Midbrain (tissue), 1 donor: ENCODE data around the gene GBA2.
A peak's percentile ranks its signal among the peaks of the same experiment; 100 is the strongest.

Experiments used
- DNase-seq: peaks from one replicate; lab custom pipeline; 2025; lab: John Stamatoyannopoulos, UW

The GBA2 gene

DNA sequence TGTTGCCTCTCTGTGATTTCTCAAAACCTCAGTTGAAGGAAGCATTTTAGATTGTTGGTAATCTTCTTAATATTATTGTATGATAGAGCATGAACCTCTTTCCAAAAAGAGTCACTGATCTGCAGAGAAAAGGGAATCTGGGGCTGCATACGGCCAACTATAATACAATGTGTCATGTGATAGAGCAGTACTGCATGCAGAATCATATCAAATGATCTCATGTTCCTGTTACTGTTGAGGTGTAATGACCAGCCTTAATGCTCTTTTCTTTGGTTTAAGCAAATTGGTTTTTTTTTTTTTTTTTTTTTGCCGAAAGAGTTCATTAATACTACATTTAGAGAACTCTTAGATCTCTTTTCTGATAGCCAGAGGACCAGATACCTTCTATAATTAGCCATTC, 18.0 kb upstream of the GBA2 start:
- no peak for DNase-seq

DNA sequence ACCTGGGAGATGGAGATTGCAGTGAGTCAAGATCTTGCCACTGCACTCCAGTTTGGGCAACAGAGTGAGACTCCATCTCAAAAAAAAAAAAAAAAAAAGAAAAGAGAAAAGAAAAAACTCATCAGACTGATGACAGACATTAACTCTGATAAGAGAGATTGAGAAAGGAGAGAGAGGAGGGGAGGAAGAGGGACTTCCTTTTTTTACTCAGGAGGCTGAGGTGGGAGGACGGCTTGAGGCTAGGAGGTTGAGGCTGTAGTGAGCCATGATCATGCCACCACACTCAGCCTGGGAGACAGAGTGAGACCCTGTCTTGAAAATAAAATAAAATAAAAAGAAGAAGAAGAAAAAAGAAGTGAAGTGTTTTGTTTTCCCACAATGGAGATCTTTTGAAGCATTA, 14.8 kb upstream of the GBA2 start:
- DNase-seq = no peak

DNA sequence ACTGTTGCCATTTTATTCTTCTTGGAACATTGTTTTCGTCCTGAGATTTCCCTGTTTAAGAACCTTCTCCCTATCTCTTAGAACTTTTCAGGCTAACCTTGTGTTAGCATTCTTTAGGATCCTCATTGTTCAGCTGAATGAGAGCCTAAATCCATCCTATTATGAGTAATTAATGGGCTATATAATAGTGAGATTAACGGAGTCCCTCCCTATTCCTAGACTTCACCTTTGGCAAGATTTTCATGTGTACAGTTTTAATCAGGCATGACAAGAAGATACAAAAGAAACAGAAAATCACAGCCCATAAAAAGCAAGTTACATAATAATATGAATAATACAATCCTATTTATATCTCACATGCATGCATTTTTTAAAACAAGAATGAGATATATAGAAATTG, 14.2 kb upstream of the GBA2 start:
- DNase-seq = no peak

DNA sequence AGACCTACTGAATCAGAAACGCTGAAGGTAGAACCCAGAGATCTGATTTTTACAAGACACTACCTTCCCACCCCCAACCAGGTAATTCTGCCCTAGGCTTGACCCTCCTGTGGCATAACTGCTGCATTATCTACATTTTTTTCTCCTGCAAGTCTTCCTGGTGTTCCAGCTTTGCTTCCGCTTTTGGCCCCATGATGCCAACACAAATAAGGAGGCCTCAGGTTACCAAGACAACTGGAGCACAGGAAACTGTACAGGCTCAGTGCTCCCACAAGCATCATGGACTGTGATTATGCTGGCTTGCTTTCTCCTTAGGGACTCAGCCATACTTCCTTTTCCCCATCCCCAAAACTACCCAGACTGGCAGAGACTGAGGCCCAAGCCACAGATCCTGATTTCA, 11.6 kb upstream of the GBA2 start:
- DNase-seq = no peak

DNA sequence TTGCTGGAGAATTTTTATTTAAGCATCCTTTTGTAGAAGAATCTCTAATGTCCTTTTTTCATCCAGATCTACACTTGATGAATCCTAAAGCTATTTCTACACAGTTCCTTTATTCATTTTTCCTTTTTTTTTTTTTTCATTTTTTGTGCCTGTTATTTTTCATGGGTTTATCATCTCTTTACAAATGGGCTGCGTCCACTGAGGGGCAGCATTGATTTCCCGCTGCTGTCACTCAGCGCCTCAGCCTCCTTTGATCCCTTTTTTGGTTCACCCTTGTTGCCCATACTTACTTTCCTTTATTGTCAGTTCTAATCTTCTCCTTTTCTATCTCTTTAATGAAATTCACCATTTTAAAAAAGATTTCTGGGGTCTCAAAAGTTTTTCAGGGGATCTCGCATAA, 10.8 kb upstream of the GBA2 start:
- DNase-seq = no peak

DNA sequence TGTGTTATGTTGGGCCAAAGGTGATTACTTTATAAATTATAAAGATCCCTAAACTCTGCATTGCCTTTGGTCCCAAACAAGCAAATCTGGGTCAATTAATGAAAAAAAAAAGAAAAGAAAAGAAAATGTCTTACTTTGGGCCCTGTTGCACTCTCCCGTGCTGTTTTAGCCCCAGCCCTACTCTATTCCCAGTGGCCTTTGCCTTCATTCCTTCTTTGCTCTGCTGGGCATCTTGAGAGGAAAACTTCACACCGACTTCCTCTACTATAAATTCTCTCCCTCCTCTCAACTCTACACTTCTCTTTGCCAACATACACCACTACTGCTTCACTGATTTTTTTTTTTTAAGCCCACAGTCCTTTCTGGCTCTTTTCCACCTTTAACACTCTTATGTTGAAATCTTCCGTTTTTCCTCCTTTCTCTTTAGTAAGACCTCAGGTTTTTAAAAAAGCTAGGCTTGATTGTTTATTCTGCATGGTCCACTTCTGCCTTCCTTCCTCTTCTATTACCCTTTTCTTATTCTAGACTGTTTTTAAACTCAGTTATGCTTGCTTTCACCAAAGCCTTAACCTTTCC, 9.5 kb upstream of the GBA2 start:
- DNase-seq = no peak

DNA sequence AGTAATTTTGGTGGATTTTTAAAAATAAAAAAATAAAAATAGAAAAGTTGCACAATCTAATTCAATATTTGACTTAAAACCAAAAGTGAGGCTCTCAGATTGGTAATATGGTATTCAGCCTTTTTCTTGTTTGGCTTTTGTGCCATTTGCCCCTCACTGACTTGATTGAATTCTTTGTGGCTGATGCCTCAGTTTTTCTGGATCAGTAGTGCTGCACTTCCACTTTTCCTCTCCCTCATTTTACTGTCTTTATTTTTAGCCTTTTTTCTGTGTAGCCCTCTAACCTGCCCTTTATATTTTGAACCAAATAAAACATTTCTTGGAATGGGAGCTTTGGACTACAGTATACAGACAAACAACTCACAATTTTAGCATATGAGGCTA, 8.9 kb upstream of the GBA2 start:
- DNase-seq = no peak

DNA sequence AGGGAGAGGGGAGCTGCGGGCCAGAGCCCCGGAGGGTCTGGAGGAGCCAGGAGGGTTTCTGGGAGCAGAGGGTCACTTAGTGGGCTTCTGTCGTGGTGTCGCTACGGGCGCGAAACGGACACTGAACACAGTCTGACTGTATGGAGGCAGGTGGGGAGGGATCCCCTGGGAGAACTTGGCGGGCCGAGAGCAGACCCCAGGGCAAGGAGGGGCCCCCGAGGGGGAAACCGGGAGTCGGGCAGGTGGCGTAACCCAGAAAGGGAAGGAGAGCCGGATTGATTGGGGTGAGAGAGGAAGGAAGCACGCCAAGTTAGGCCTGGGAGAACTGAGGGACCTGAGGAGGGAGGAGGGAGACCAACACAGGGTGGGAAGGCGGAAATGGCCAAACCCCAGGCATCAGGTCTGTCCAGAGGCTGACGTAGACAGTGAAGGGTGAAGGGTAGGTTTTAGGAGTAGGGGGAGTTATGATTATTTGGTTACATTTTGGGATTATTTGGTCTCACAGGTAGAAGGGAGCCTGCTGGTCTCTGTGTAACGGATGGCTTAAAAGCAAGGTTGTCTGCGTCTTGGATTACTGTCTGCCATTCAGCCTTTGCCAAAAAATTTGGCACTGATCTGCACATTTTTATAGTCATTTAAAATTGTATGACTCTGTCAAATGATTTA, 8.3 kb upstream of the GBA2 start:
- peak; percentile 28 for DNase-seq

DNA sequence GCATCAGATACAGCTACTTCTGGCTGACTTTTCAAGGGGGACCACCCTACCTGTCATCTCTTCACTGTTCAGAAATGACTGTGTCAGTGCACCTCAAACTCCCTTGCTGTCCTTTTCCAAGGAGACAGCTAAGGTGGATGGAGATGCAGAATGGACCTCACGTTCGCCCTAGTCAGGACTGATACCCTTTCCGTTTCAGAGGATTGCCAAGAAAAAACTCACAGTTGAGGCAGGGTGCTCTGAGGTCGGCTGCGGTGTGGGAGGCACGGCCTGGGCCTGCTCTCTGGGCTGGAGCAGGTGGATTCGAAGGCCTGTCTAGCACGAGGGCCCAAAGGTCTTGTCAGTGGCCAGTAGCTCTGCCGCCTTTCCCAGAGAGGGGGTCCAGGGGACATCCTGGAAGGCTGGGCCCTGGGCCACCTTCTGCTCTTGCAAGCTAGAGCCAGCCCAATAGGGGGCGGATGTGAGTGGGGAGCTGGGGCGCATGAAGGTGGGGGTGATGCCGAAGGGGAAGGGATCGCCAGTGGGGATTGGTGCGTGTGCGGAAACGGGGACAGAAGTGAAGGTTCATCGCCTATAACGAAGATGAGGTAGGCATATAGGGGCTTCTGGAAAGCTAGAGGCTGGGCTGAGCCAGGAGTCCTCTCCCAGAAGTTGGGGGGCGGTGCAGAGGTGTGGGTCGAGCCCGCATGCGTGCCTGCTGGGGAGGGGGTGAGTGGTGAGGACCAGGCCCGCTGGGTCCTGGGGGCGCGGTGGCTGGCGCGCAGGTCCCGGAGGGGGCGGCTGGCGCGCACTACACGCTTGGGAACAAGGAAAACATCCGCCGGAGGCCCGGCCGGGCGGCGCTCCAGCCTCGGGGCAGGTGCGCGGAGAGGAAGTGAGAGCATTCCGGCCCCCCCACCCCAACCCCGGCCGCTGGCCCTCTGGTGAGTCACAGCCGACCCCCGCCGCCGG, 7.5 kb upstream of the GBA2 start:
- peak; percentile 48 for DNase-seq

DNA sequence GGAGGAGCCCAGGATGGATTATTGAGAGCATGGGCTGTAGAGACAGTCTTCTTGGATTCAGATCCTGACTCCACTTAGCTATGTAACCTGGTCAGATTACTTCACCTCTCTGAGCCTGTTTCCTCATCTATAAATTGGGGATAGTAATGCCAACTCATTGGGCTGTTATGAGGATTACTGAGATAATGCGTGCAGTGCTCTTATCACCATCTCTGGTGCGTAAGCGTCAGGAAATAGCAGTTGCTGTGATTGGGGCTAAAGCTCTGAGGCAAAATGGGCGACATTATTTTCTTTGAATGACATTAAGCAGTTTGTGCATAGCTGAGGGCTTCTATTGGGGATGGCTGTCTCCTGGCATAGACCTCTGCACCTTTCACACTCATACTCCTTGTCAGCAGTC, 6.0 kb upstream of the GBA2 start:
- no peak for DNase-seq

DNA sequence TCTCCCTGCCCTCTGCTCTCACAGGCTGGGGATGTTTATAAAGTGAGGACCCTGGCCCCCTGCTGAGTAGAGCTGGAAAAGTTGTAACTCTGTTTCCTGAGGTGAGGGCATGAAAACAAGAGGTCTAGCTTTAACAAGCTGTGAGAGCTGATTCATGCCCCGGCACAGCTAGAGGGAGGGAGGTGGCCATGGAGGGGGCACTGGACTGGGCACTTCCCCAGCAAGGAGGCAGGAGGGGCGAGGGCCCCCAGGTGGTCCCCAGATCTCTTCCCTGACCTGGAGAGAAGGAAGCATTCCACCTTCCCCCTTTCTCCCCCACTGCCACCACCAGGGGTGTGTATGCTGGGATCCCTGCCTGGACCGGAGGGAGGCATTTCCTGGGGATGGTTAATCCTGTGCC, 5.2 kb upstream of the GBA2 start, which contains the start of gene MSMP:
MSMP (minus strand) TSS at position 13 of the 400 bp plus-strand sequence. CDS start 147 bp downstream, outside the sequence.
- DNase-seq = no peak

DNA sequence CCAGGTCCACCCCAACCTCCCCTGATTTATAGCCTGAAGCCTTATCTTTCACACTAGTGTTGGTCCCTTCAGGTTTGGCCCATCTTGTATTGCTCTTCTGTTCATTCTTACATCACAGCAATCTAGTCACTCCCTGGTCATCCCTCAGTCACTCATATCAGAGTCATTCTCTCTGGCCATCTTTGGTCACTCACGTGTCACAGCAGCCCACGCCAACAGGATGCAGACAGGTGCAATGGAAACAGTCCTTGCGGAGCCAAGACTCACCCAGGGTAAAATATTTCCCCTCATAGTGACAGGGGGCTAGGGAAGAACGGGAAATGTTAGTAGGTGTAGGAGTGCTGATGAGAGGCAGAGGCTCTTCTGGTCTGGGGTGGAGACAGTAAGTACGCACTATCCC, 4.4 kb upstream of the GBA2 start:
- no peak for DNase-seq

DNA sequence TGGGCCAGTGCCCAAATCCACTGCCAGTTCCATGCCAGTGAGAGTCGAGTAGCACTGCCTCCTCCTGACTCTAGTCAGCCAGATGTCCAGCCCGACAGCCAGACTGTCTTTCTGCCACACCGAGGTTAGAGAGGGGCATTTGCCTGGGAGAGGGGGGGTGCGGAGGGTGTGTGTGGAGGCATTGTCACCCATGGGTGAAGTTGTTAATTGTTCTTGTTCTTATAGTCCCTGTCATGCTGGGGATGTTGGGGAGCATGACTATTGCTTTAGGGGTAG, 1.2 kb upstream of the GBA2 start:
- no peak for DNase-seq

DNA sequence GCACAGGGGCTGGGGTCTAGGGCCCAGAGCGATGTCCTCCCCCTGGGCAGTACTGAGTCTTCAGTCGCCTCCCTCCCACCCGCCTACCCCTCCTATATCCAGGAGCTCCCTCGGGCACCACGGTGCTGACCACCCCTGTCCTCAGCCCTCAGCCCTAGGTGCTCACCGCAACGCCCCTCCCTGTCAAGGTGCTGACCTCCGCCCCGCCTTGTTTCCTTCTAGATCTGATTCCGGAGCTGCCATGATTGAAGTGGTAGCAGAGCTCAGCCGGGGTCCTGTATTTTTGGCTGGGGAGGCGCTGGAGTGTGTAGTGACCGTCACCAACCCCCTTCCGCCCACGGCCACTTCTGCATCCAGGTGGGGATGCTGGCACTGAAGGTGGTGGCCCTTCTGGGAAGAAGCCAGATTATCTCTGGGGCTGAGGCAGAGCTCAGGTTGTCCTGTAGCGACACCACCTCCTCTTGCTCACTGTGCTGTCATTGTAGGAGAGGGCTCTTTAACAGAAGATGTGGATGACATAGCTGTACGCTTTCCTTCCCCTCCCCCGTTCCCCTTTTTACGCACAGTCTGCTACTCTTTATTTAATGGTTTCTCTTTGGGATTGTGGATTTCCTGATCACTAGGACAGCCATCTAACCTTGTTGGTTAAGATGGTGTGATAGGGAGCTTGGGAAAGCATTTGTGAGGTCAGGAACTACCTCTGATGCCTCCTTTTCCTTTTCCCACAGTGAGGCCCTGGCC, 657 bp upstream of the GBA2 start:
- no peak for DNase-seq

DNA sequence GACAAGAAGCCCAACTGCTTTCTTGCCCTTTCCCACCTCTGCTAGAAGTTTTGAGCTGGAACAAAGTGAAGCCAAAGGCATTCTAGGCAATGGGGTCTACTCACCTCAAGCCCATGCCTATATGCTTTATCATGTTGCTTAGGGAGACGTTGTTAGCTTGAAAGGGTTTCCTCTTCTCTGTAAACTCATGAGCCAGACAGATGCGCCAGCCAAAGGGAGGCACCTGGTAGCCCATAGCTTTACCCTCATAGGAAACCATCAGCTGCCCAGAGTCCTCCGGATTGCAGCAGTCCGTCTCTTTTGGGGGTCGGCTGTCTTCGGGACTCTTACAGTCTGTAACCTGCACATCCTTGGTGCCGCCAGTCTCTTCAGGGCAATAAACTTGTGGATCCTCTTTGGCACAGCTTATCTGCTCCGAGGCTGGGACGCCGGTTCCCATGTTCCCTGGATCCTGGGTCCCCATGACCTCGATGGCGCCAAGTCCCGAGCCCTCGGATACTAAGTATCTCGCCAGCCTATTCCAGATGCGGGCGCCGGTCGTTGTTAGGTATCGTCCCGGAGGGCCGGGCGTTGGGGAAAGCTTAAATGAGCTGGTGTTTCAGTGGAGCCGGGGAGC, 678 bp downstream of the GBA2 start:
- no peak for DNase-seq

DNA sequence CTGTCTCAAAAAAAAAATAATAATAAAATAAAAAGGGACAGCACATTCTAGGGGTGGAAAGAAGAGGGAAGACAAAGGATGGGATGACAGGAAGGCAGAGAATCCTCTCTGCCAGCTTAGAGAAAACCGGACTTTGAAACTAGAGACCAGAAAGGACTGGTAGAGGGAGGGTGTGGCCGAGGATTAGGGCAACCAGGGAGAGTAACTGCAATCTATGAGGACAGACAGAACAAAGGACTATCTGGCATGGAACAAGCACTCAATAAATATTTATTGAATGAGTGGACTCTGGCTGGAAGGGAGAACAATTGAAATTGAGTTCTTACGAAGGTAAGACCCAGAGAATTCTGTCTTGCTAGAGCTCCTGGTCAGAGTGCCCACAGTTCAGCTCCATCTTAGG, 2.4 kb downstream of the GBA2 start:
- no peak for DNase-seq

DNA sequence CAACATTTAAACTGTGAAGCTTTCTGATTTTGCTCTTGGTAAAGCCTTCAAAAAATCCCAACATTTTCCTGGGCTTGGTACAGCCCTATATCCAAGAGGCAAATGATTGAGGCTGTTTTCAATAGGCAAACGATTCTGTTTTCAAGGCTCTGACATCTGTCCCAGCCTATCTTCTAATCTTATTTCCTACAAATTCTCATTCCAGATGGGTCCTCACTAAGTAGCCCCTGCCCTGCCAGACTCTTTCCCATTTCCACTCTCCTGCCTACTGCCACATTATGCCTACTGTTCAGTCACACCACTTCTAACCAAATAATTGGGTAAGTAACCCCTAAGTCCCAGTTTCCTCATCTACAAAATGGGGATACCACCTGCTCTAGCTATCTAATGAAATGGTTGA, 3.5 kb downstream of the GBA2 start:
- no peak for DNase-seq

DNA sequence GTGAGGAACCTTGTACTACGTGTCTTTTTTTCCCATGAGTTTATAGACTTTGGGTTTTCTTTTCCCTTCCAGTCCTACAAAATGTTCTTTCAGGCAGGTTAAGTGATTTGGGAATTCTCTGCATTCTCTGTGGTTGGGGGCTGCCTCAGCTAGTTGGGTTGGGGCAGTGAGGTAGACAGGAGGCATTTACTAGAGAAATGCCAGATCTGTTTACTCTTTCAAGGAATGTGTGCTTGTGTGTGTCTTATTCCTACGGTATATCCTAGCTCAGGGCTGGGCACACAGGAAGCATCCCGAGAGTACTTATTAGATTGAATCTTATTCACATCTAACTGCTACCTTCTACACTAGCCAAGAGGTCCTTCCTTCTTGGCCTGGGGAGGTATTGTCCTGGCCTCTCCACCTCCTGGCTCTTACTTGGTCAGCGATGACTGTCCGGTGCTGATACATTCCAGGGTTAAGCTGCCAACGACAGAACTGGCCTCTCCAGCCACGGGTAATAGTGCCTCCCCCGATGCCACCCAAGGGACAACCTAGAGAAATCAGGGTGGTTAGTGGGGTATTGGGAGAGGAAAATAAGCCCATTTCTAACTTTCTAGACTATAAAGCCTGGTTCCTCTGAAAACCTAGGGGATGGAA, 5.0 kb downstream of the GBA2 start:
- no peak for DNase-seq

DNA sequence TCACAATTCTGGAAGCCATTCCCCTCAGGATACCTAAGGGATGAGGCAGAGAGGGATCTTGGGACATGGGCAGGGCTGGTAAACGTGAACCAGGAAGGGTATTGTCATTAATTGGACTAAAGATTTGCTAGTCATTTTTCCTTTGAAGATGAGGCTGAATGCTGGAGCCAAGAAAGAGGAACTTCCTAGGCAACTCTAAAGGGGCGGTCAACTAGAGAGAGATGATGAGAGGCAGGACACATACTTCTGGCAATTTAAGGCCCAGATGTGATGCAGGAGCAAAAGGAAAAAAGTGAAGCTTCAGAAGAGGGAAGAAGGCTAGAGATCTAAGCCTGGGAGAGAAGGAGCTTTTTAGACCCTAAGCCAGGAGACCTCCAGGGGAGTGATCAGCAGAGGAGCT, 5.6 kb downstream of the GBA2 start:
- DNase-seq = no peak

DNA sequence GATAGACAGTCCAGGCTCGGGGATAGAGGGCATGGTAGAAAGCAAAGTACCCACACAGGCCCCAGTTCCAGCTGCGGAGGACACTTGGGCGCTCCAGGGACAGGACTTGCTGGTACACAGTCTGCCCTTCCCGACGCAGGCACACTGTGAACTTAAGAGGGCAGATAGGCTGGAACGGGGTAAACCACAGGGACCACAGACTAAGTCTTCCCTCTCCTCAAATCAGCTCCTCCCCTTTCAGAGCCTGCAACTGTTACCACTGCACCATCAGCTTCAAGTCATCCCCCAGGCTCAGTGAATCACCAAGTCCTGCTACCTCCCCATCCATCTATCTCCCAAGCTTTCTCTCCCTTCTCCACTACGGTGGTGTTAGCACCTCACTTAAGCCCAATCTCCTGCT, 7.3 kb downstream of the GBA2 start:
- DNase-seq = no peak

DNA sequence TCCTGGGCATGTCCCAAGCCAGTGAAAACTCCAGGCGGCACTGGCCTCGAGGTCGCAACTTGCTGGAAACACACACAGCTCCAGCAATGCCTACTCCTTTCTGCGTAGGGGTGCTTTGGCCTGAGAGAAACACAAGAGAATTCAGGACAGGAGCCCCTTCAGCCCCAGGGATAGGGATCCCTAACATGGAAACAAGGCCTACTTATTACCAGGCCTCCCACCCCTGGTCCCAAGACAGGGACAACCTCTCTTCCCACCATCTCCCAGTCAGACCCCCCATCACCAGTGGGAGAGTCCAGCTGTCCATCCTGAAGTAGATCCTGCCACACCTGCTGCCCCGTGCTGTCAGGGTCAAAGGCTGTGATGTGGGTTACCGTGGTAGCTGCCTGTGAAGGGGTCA, 8.8 kb downstream of the GBA2 start:
- no peak for DNase-seq

DNA sequence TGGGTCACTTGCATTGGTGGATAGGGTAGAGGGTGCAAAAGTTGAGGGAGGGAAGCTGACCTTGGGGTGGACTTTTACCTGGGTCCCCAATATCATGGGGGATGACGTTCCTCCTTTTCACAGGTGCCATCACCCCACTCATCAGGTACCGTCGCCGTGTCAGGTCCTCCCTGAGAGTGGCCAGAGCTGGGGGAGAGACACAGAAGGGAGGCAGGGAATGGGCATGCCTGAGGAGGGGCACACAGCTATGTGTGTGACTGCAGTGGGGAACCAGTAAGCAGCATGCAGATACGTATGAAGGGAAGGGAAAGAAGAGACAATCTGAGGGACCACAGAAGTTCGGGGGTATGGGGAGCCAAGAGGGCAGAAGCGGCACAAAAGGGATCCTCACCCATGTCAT, 10.1 kb downstream of the GBA2 start:
- DNase-seq = no peak
